Stimulated activated CD4-positive, alpha-beta T cell treated with anti-CD3 and anti-CD28 coated beads, TNF-alpha, amount 100 ng/mL, for 48 hours (primary cell): ENCODE results near the gene CFAP298.
"Not testable (repeated sequence)": the region's sequence is repeated elsewhere in the genome, so short reads cannot be mapped to it uniquely, and the experiment has no call there.

Source experiments
- DNase-seq, 3 donors: peaks; one replicate each; pipeline ENCODE4 v3.0.0-alpha.2; 2020; ENCODE audit warnings: low read depth in 3 of 3

CFAP298 gene

GRCh38 chr21:32566741-32567389 lies 45.3 kb downstream of the CFAP298 start:
- DNase-seq, result no peak

GRCh38 chr21:32565856-32566465 lies 46.2 kb downstream of the CFAP298 start:
- DNase-seq, result no peak

- no peak for DNase-seq
Observed at GRCh38 chr21:32562915-32563314, 49.3 kb downstream of the CFAP298 start.

- no peak for DNase-seq
Observed at GRCh38 chr21:32562426-32562825, 49.8 kb downstream of the CFAP298 start.

GRCh38 chr21:32561476-32561875 lies 50.7 kb downstream of the CFAP298 start:
- DNase-seq, result not testable (repeated sequence)

GRCh38 chr21:32560896-32561295 lies 51.3 kb downstream of the CFAP298 start:
- no peak for DNase-seq

GRCh38 chr21:32559006-32559610 lies 53.1 kb downstream of the CFAP298 start:
- DNase-seq, result no peak

- DNase-seq, result no peak
Observed at GRCh38 chr21:32558106-32558505, 54.1 kb downstream of the CFAP298 start.

- DNase-seq, result no peak
Observed at GRCh38 chr21:32554832-32555638, 57.1 kb downstream of the CFAP298 start.

GRCh38 chr21:32549886-32550285 lies 62.3 kb downstream of the CFAP298 start:
- DNase-seq, result no peak

GRCh38 chr21:32549440-32549839 lies 62.7 kb downstream of the CFAP298 start:
- no peak for DNase-seq
